DND-41 (cell line): ENCODE data around the gene MBD4.
A peak's percentile ranks its signal among the peaks of the same experiment; 100 is the strongest.

Experiments
- ATAC-seq: fragments of 200-7000 bp; cut with Tn5 transposase; 3 replicates; pipeline ENCODE4 v1.9.1; 2021; ENCODE audit warnings: low read depth; ENCODE audit not compliant: insufficient read depth
- DNase-seq: peaks from one replicate; pipeline ENCODE4 v3.0.0-alpha.2; 2020
- H2AFZ ChIP-seq: 2 replicates; pipeline ENCODE4 v1.6.0; 2012; ENCODE audit warnings: low read depth, low read length
- H3K27ac ChIP-seq: 2 replicates; pipeline ENCODE4 v1.5.1; 2012; ENCODE audit warnings: low read length, inconsistent platforms
- H3K27me3 ChIP-seq: fragments of 200-600 bp; sonication (generic); 2 replicates; pipeline ENCODE4 v1.6.0; 2012; ENCODE audit warnings: low read length, mild to moderate bottlenecking, inconsistent platforms; ENCODE audit not compliant: insufficient read depth, poor library complexity
- H3K36me3 ChIP-seq: 2 replicates; pipeline ENCODE4 v1.5.1; 2012; ENCODE audit warnings: low read length, inconsistent platforms; ENCODE audit not compliant: insufficient read depth
- H3K4me1 ChIP-seq: 2 replicates; pipeline ENCODE4 v1.5.1; 2012; ENCODE audit warnings: mild to moderate bottlenecking, low read length; ENCODE audit not compliant: insufficient read depth
- H3K4me2 ChIP-seq: 2 replicates; pipeline ENCODE4 v1.6.0; 2012; ENCODE audit warnings: mild to moderate bottlenecking, moderate library complexity, low read length, inconsistent platforms; ENCODE audit not compliant: insufficient read depth
- H3K4me3 ChIP-seq, 2 experiments: fragments of 200-600 bp in 1 of 2; shearing (Covaris generic) in 1 of 2; 2 replicates each; pipeline ENCODE4 v1.5.1; 2012 to 2016; ENCODE audit warnings: inconsistent platforms in 2 of 2, low read length in 2 of 2, mild to moderate bottlenecking in 2 of 2, low read depth in 1 of 2, moderate library complexity in 1 of 2
- H3K79me2 ChIP-seq: 2 replicates; pipeline ENCODE4 v1.6.0; 2012; ENCODE audit warnings: low read length, inconsistent platforms; ENCODE audit not compliant: insufficient read depth
- H3K9ac ChIP-seq: 2 replicates; pipeline ENCODE4 v1.6.0; 2012; ENCODE audit warnings: low read depth, mild to moderate bottlenecking, inconsistent platforms, low read length, moderate library complexity
- H3K9me3 ChIP-seq: 2 replicates; pipeline ENCODE4 v1.5.1; 2012; ENCODE audit warnings: low read length, moderate library complexity, mild to moderate bottlenecking, inconsistent platforms; ENCODE audit not compliant: insufficient read depth, severe bottlenecking
- H4K20me1 ChIP-seq: 2 replicates; pipeline ENCODE4 v1.6.0; 2012; ENCODE audit warnings: low read length; ENCODE audit not compliant: insufficient read depth
- EZH2 ChIP-seq: IDR thresholded peaks from 3 replicates; pipeline ENCODE4 v1.6.1; 2012; ENCODE audit warnings: borderline replicate concordance, low read depth, mild to moderate bottlenecking, moderate library complexity, low read length, inconsistent platforms; ENCODE audit not compliant: severe bottlenecking
- TF ChIP-seq, protein P1 (sequence below): IDR thresholded peaks from 2 replicates; pipeline ENCODE4 v1.5.1; 2012; ENCODE audit warnings: borderline replicate concordance, low read length, moderate library complexity, mild to moderate bottlenecking; ENCODE audit not compliant: poor library complexity, severe bottlenecking; ENCODE audit errors: extremely low read depth

Gene MBD4

DNA sequence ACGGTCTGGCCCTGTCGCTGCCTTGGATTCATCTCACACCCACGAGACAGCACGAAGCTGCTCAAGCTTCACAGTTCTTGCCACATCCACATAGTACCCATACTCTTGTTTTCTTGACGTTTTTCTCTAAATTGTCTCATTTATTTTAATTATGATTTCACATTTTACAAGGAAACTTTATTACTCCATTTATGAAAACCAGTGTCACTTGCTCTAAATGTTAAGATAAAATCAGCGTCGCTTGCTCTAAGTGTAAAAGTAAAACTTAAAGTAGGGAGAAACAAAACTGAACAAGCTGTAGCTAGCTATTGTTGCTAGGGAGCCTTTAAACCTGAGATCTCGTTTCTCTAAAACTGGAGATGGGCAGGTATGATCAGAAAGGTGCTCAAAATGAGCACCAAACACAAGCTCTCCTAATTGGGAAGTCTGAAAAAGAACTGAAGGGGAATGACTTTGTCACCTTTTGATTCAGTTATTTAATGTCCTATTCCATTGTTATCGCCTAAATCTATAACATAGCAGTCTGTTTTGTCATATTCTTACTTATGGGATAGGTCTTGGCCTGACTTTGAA is 956 bp upstream of the MBD4 start:
- Histone ChIP-seq H3K4me1 (peaks cover 57% of the 10 kb centered on the region), H3K79me2 (peaks cover 71% of the 10 kb centered on the region), H3K9me3 (no peaks in the 10 kb centered on the region), H3K4me2 (peak overlapping the region; percentile 74), H4K20me1 (no peaks in the 10 kb centered on the region; the same call in 1 of the 2 replicates), H3K27ac (peak overlapping the region; percentile 96), H3K27me3 (no peaks in the 10 kb centered on the region), H3K36me3 (peaks cover 24% of the 10 kb centered on the region), H2AFZ (peak overlapping the region; percentile 82), H3K4me3 (peak overlapping the region; percentile 47 to 69), H3K9ac (peak overlapping the region; percentile 78)
- no peak for ATAC-seq
- TF ChIP-seq, protein P1, sequence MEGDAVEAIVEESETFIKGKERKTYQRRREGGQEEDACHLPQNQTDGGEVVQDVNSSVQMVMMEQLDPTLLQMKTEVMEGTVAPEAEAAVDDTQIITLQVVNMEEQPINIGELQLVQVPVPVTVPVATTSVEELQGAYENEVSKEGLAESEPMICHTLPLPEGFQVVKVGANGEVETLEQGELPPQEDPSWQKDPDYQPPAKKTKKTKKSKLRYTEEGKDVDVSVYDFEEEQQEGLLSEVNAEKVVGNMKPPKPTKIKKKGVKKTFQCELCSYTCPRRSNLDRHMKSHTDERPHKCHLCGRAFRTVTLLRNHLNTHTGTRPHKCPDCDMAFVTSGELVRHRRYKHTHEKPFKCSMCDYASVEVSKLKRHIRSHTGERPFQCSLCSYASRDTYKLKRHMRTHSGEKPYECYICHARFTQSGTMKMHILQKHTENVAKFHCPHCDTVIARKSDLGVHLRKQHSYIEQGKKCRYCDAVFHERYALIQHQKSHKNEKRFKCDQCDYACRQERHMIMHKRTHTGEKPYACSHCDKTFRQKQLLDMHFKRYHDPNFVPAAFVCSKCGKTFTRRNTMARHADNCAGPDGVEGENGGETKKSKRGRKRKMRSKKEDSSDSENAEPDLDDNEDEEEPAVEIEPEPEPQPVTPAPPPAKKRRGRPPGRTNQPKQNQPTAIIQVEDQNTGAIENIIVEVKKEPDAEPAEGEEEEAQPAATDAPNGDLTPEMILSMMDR = no peak
- TF ChIP-seq EZH2 = no peak
- no peak for DNase-seq

DNA sequence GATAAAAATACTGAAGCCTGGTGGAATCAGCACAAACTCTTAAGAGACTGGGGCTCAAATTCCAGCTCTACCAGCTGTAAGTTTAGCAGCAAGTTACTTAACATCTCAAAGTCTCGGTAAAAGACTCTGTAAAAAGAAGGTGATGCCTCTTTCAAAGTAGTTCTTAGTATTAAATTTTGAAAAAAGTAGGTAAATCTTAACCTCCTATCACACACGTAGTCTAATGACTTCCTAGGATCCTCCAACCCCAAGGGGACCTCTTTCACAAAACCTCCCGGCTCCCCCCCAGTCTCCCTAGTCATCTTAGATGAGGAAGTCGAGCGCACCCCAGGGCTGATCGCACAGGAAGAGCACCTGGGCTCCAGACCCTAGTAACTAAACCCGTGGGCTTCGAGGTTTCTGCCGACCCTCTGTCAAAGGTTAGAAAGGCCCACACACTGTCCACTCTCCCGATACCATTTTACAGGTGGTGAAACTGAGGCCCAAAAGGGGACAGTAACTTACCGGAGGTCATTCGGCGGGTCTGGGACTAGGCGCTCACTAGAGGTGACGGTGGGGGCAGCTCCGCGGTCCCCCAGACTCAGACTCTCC is 427 bp downstream of the MBD4 start:
- Histone ChIP-seq H3K9ac (peak overlapping the region; percentile 96), H3K27me3 (no peaks in the 10 kb centered on the region), H3K27ac (peak overlapping the region; percentile 94), H3K9me3 (no peaks in the 10 kb centered on the region), H4K20me1 (no peaks in the 10 kb centered on the region; the same call in 1 of the 2 replicates), H3K4me1 (peaks cover 68% of the 10 kb centered on the region), H3K79me2 (peaks cover 81% of the 10 kb centered on the region), H3K4me3 (peak overlapping the region; percentile 94 to 96), H2AFZ (peak overlapping the region; percentile 99), H3K36me3 (peaks cover 36% of the 10 kb centered on the region), H3K4me2 (peak overlapping the region; percentile 77)
- no peak for TF ChIP-seq EZH2
- TF ChIP-seq, protein P1 = no peak
- ATAC-seq (peak; percentile 17), DNase-seq (peak; percentile 63)

DNA sequence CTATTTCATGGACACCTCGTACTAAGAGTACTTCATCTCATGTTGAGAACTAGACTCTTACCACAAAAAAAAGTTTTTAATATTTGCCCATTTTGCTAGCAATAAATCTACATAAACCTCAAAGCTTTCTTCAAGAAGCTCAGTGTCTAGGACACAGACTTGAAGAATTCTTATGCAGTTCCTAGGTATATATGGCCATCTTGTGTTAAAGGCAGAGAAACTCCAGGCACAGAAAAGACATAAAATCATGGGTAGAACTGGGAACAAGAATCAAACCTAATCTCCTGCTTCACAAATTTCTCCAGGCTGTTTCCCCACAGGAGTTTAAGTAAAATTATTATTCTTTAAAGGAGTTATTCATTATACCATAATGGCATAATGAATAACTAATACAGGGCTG is 4.4 kb downstream of the MBD4 start:
- Histone ChIP-seq H3K27me3 (no peaks in the 10 kb centered on the region), H3K4me1 (peaks cover 46% of the 10 kb centered on the region), H3K9me3 (no peaks in the 10 kb centered on the region), H2AFZ (no peak overlapping the region), H3K27ac (no peak overlapping the region), H3K4me2 (peak overlapping the region; percentile 77; the same call in 1 of the 2 replicates), H3K9ac (peak overlapping the region; percentile 4; the same call in 1 of the 2 replicates), H3K36me3 (peaks cover 75% of the 10 kb centered on the region), H3K4me3 (no peak overlapping the region), H4K20me1 (peaks cover 2% of the 10 kb centered on the region; the same call in 1 of the 2 replicates), H3K79me2 (peaks cover 51% of the 10 kb centered on the region)
- TF ChIP-seq, protein P1 = no peak
- TF ChIP-seq EZH2 = no peak
- ATAC-seq (no peak), DNase-seq (no peak)
